HG03103 (cell line): ENCODE data around the gene KCNK4.

Experiments used
- ATAC-seq: cut with Tn5 transposase; IDR thresholded peaks from one replicate; pipeline ENCODE4 v1.9.1; 2021; ENCODE audit warnings: low read depth; ENCODE audit not compliant: unreplicated experiment

KCNK4 gene

GRCh38 chr11:64342869-64343745 lies 52.0 kb downstream of the KCNK4 start:
- ATAC-seq, result no peak

DNA sequence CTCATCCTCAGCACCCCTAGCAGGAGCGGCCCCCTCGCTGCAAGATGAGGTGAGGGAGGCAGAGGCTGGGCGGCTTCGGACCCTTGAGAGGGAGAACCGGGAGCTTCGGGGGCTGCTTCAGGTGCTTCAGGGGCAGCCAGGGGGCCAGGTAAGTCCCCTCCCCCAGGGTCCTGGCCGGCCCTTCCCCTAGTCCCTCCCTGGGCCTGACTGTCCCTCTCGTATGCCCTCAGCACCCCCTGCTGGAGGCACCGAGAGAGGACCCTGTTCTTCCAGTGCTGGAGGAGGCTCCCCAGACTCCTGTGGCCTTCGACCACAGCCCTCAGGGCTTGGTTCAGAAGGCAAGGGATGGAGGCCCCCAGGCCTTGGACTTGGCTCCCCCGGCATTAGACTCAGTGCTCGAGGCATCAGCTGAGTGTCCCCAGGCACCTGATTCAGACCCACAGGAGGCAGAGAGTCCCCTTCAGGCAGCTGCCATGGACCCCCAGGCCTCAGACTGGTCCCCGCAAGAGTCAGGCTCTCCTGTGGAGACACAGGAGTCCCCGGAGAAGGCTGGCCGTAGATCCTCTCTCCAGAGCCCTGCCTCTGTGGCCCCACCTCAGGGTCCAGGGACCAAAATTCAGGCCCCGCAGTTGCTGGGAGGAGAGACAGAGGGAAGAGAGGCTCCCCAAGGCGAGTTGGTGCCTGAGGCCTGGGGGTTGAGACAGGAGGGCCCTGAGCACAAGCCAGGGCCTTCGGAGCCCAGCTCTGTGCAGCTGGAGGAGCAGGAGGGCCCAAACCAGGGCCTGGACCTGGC lies 52.9 kb downstream of the KCNK4 start:
- no peak for ATAC-seq

DNA sequence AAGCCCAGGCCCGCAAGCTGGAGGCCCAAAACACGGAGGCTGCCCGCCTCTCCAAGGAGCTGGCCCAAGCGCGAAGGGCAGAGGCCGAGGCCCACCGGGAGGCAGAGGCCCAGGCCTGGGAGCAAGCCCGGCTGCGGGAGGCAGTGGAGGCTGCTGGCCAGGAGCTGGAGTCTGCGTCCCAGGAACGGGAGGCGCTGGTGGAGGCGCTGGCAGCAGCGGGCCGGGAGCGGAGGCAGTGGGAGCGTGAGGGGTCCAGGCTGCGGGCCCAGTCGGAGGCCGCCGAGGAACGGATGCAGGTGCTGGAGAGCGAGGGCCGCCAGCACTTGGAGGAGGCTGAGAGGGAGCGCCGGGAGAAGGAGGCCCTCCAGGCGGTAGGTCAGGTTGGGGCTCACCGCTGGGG lies 53.7 kb downstream of the KCNK4 start:
- ATAC-seq, result no peak

- ATAC-seq, result no peak
These were observed 56.2 kb downstream of the KCNK4 start for GRCh38 chr11:64347193-64347867.

DNA sequence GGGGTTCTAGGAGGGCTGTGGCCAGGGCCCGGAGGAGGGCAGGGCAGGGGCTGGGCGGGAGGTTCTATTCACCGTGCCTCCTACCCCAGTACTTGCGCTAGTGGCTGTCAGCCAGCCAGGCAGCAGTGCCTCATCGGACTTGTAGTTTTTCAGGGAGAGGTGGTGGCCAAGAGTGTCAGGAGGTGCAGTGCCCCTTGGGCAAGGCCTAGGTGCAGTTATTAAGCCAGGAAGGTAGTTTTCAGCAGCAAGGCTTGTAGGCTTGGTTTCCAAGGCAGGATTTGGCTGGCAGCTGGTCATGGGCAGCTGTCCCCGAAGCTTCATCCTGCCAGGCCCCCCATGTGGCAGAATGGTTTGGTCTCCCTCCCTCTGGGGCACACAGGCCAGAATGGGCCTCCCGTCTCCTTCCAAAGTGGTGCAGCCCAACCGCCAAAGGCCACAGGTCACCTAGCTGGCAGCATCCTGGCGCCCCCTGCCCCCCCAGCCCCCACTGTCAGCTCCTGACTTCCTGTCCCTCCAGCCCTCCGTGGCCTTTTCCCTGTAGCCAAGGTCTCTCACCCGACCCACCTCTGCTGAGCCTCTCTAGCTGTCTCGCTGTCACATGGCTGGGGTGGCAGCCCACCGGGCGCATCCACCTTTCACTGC lies 57.4 kb downstream of the KCNK4 start:
- no peak for ATAC-seq

- ATAC-seq, result no peak
These were observed 57.9 kb downstream of the KCNK4 start for GRCh38 chr11:64349025-64349387.

DNA sequence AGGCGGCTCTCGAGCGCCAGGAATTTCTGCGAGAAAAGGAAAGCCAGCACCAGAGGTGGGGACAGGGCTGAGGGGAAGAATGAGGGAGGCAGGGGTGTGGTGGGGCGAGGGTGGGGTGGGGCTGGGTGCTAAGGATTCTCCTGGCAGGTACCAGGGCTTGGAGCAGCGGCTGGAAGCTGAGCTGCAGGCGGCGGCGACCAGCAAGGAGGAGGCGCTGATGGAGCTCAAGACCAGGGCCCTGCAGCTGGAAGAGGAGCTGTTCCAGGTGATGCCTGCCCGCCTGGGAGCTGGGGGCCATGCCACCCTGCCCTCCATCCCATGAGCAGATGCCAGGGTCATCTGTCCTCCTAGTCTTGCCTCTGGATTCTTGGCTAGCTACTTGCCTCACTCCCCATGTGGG lies 58.3 kb downstream of the KCNK4 start:
- no peak for ATAC-seq
